NCI-H446 (cell line): ENCODE measurements around the gene ETV4.

Source experiments
- DNase-seq, 2 experiments: peaks; one replicate each; lab custom pipeline; 2025; lab: John Stamatoyannopoulos, UW

ETV4 gene

GRCh38 chr17:43572368-43572980, 26.3 kb upstream of the ETV4 start:
- no peak for DNase-seq

GRCh38 chr17:43570518-43570928, 24.4 kb upstream of the ETV4 start:
- no peak for DNase-seq

GRCh38 chr17:43568506-43569082, 22.5 kb upstream of the ETV4 start:
- no peak for DNase-seq

- DNase-seq, result no peak
Measured at GRCh38 chr17:43563600-43564594, 17.8 kb upstream of the ETV4 start.

GRCh38 chr17:43562679-43563599, 16.8 kb upstream of the ETV4 start:
- DNase-seq, result no peak

- DNase-seq, result no peak
Measured at GRCh38 chr17:43560461-43561427, 14.6 kb upstream of the ETV4 start.

- DNase-seq, result no peak
Measured at GRCh38 chr17:43559161-43559816, 13.1 kb upstream of the ETV4 start.

GRCh38 chr17:43558805-43559160, 12.6 kb upstream of the ETV4 start:
- DNase-seq, result no peak

GRCh38 chr17:43556292-43556691, 10.2 kb upstream of the ETV4 start:
- DNase-seq, result no peak

- DNase-seq, result no peak
Measured at GRCh38 chr17:43554857-43555256, 8.7 kb upstream of the ETV4 start.

GRCh38 chr17:43553573-43553972, 7.4 kb upstream of the ETV4 start:
- DNase-seq, result no peak

GRCh38 chr17:43552229-43552837, 6.2 kb upstream of the ETV4 start:
- DNase-seq, result no peak

- DNase-seq, result no peak
Measured at GRCh38 chr17:43550754-43551153, 4.6 kb upstream of the ETV4 start.

GRCh38 chr17:43549496-43549895, 3.4 kb upstream of the ETV4 start:
- no peak for DNase-seq

GRCh38 chr17:43548689-43549379, 2.7 kb upstream of the ETV4 start:
- DNase-seq, result no peak

- no peak for DNase-seq
Measured at GRCh38 chr17:43547659-43548256, 1.6 kb upstream of the ETV4 start.

- DNase-seq, result no peak
Measured at GRCh38 chr17:43547189-43547550, 1.0 kb upstream of the ETV4 start.

GRCh38 chr17:43545383-43545632, 832 bp downstream of the ETV4 start:
- DNase-seq, result no peak
